DMS53 (cell line): Measurements from ENCODE around the gene PFDN2.
A peak's percentile ranks its signal among the peaks of the same experiment; 100 is the strongest.
"Not testable (repeated sequence)": the region's sequence is repeated elsewhere in the genome, so short reads cannot be mapped to it uniquely, and the experiment has no call there.

Source experiments
- DNase-seq: peaks from one replicate; lab custom pipeline; 2025; lab: John Stamatoyannopoulos, UW

Gene PFDN2

DNA sequence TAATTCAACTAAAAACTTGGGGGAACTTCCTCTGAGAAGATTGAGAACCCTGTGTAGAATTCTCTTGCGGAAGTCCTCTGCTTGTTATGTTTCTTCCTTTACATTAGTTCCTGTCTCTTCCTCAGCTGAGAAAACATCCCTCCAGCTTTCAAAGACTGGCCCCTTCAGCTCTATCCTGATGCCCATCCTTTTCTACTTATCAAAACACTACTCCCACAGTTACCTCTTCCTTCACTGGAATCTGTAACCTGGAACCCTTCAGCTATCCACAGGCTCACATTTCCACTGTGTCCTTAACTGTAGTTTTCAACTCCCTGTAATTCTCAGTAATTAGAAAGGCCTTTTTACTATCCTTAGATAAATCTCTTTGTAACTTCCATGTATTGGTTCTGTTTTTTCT, 20.6 kb upstream of the PFDN2 start:
- DNase-seq, result no peak

DNA sequence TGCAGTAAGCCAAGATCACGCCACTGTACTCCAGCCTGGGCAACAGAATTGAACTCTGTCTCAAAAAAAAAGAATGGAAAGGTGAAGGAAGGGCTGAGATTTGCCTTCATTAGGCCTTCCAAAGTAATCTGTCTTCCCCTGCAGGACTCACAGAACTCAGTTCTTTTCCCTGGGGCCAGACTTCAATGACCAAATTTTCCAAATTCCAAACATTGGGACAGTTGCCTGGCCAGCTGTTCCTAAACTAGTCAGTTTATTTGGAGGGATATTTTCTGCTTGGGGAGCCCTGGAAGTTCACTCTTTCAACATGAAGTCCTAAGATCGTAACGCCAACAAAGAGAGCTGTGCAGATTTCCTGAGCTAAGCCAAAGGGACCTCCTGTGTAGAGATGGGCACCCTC, 20.0 kb upstream of the PFDN2 start:
- no peak for DNase-seq

DNA sequence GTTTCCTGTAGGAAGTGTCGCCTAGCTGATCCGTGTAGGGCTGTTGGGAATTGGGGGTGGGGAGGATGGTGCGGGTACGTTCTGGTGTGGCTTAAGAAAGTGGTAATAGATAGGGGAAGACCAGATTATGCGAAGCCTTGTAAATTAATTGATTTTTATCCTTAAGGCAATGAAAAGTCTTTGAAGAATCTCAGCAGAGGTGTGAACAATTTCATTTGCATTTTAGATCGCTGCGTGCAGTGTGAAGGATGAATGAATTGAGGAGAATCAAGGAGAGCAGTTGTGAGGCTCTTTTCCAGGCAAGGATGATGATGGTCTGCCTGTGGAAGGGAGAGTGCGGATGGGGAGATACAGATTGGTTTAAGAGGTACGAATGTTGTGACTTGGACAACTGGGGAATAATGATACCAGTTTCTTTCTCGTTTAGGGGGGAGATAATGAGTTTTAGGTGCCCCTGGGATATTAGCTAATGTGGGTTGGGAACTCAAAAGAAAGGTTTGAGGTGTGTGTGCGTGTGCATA, 15.4 kb upstream of the PFDN2 start:
- peak; percentile 63 for DNase-seq

DNA sequence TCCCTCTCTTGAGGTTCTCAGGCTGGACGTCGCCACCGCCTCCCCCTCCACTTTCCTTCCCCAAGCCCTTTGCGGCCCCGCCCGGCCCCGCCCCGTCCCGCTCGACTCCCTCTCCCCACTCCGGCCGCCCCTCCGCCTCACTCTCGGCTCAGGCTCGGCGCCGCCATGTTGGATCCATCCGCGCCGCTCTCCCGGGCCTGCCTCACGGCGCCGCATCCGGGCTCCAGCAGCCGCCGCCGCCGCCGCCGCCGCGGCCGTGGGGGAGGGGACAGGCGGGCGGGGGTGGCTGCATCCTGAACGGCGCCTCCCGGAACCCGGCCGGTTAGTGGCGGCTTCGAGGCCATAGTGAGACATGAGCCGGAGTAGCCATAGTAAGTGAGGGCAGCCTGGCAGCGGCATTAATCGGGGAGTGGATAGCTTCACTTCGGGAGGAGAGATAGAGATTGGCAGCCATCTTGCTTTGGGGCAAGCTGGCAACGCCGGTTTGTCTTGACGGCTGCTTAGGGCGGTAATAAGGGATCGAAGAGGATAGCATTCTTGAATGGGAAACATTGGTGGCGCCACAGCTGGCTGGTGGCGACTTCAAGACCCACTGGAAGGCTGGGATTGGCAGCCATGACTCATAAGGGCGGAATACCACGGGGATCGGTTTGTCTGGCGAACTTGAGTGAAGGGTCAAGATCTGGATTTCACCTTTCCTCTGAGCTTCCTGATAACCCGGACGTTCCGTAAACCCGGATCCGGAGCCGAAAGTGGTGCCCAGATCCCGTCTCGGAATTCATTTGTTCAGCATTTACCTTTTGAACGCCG, 14.8 kb upstream of the PFDN2 start, which contains the start of gene DEDD:
Gene DEDD, minus strand, starts transcription at position 258 of the 810 bp plus-strand sequence. CDS start 8,205 bp downstream, outside the sequence.
- DNase-seq, result peak; percentile 98

DNA sequence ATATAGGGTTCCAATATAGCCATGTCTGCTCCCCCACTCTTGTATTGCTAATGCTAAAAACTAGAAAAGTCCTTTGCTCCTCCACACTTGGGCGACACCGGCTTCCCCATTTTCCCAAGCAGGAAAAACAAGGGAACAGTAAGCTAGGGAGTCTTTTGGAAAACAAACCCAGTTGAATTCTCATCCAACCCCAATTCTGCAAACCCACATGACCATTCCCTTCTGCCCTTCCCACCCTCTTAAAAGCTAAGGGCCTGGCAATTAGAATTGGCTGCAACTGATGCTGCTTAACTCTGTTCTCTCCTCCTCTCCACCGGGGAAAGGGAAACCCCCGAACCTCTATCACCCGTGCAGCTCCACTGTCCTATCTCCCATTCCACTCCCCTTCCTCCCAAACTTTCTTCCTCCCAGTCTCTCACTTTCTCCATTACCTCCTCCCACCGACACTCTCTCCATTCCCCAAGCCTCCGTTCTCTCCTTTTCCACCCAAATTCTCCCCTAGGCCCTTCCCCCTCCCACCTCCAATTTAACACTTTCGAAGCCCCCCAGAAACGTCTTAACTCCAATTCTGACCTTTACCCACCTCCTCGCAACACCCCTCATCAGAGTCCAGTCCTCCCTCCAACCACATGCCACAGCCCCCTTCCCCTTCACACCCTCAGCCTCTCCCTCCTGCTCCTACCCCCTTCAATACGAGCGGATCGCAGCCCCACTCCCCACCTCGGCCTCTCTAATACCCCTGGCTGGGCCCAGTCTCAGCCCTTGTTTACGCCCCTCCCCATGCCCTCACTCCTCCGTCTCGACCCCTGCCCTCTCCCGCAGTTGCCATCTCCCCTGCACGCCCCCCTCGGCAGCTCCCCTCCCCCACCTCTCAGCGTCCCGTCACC, 13.9 kb upstream of the PFDN2 start:
- peak; percentile 34 for DNase-seq

DNA sequence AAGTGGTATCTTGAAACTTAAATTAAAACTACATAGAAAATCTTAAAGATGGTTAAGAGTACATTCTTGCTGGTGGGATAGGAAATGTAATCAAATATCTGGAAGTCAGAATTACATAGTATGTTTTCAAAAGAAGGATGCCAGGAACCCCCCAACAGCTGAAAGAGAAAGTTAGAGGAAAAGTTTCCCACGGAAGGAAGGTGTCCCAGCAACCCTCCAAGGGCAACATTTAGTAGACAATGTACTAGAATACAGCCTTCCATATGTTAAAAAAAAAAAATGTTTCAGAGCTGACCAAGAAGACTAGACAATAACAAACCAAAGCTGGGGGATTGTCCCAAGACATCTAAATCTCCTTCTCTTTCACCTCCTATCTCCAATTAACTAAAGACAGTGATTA, 12.4 kb upstream of the PFDN2 start:
- no peak for DNase-seq

DNA sequence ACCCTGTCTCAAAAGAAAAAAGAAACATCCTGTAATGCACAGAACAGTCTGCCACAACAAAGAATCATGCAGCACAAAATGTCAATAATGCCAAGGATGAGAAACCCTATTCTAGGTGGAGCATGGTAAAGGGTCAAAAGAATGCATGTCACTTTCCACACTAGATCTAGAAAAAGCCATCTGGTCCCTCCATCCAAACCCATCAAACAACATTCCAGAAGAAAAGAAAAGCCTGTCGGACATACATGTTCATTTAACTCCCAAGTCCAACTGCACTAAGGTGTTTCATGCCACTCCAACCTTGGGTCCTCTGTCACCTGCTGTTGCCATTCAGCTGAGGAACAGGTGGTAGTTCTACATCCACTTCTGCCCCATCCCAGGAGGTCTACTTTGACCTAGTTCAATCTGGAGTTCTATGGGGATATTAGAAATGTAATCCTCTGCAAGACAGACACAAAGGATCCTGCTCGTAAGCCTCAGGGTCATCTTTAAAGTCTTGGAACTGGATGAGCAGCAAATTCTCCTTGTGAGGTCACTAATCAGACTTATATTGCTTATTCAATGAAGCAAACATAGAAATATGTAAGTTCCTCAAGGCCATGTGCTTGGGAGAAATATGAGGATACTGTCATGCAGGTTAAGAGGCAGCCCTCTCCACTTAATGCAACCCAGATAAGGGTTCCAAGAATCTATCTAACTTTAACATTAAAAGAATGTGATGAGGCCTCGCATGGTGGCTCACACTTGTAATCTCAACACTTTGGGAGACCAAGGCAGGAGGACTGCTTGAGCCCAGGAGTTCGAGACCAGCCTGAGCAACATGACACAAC, 11.0 kb upstream of the PFDN2 start:
- DNase-seq, result no peak

DNA sequence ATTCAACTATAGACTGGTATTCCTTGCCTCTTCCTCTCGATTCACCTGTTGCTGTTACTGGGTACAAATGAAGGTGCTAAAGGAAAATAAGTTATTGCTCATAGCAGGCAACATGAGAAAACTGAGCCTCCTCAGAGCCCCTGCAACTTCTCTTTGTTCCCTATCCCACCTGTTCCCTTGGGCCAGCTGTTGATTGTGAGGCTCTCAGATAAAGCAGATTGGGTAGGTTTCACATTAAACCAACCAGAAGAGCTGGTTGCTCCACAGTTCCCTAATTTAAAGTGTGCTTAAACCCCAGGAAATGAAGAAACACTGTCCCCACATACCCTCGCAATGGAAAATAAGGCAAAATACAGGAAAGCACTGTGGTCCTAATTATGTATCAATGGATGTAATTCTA, 9.8 kb upstream of the PFDN2 start:
- DNase-seq, result no peak

DNA sequence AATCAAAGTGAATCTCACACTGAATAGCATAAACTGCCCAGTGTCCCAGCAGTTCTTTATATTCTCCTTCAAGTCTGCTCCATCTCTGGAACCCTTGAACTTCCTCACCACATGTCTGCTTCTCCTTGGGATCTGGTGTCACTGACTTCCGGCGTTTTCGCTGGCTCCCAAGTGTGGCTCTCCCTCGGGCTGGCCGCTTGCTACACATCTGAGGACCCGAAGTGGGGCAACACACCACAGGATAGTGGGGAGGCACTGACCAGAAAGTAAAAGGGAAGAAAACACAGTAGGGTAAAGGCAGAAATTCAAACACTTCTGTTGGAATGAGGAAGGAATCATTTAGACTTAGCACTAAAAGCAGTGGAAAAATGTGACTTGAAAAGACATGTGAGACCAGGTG, 5.1 kb upstream of the PFDN2 start:
- DNase-seq, result no peak

DNA sequence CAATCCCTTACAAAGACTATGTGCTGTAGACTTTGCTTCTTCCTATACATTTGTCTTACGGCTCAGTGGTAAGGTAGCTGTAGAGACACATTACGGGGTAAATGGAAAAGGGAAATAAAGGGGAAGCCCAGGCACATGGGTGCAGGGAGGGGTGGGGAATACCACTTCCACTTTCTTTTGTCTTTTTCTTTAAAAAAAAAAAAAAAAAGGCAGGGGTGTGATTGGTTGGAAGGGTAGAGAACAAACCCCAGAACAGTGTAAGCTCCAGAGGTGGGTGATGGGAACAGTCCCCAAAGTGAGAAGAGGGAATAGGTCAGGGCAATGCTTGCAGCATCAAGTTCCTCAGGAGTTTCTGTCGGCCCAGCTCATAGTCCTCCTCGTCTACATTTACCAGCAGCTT, 4.0 kb upstream of the PFDN2 start:
- DNase-seq, result no peak

DNA sequence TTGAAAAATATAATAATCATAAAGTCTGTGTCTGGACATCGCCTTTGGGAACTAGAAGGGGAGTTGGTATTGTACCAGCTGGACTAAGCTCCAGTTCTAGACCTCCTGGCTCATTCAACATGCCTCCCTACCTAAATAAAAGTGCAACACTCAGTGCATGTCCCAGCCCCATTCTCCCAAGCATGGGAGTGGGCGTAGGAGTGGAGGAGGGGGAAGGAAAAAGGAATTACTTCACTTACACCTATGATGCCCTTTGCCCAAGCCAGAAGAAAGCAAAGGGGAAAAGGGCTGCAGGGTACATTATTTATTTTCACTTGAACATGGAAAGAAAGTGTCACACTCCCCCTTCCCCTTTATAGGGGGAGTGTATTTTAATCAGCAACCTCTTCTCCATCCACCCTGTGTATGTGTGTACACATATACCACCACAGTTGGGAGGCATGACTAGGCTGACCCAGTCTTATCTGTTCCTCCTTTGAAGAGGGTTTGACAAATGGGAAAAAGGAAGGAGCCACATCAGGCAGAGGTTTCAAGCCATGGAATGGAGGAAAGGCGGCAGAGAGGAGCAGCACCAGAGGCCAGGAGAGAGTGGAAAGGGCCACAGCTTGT, 3.3 kb upstream of the PFDN2 start:
- DNase-seq, result no peak

DNA sequence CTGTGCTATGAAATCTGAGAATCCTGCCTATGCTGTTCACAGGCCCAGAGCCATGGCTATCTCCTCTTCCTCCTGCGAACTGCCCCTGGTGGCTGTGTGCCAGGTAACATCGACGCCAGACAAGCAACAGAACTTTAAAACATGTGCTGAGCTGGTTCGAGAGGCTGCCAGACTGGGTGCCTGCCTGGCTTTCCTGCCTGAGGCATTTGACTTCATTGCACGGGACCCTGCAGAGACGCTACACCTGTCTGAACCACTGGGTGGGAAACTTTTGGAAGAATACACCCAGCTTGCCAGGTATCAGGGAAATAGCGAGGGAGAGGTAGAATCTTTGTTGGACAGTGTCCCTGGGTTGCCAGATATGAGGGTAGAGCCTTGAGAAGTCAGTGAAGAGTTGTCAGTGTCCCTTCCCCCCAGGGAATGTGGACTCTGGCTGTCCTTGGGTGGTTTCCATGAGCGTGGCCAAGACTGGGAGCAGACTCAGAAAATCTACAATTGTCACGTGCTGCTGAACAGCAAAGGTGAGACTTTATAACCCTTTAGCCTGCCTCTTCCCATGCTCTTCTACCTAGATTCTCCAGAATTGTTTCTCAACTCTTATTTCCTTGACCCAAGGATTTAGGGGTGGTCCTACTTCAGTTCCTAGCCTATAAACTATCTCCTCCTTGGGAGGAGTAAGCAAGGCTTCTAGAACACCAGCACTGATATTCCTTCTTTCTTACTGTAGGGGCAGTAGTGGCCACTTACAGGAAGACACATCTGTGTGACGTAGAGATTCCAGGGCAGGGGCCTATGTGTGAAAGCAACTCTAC, 1.5 kb upstream of the PFDN2 start:
- DNase-seq, result peak; percentile 46

DNA sequence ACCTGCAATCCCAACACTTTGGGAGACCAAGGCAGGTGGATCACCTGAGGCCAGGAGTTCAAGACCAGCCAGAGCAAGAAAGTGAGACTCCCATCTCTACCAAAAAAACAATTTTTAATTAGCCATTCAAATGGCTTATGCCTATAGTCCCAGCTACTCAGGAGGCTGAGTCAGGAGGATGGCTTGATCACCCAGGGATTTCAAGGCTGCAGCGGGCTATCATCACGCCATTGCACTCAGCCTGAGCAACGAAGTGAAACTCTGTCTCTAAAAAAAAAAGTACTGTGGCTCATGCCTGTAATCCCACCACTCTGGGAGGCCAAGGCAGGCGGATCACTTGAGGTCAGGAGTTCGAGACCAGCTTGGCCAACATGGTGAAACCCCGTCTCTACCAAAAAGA, 1.9 kb downstream of the PFDN2 start:
- not testable (repeated sequence) for DNase-seq

DNA sequence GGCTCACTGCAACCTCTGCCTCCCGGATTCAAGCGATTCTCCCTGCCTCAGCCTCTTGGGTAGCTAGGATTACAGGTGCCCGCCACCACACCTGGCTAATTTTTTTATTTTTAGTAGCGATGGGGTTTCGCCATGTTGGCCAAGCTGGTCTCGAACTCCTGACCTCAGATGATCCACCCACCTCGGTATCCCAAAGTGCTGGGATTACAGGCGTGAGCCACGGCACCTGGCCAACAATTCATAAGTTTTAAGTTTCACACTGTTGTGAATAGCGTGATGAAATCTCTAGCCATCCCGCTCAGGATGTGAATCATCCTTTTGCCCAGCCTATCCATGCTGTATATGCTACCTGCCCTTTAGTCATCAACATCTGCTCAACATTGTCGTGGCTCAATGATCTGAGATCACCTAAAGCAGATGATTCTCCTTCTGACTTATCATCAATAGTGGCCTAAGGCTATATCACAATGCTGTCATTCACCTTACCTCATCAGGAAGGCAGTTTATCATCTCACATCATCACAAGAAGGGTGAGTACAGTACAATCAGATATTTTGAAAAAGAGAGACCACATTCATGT, 2.6 kb downstream of the PFDN2 start:
- DNase-seq, result peak; percentile 71

DNA sequence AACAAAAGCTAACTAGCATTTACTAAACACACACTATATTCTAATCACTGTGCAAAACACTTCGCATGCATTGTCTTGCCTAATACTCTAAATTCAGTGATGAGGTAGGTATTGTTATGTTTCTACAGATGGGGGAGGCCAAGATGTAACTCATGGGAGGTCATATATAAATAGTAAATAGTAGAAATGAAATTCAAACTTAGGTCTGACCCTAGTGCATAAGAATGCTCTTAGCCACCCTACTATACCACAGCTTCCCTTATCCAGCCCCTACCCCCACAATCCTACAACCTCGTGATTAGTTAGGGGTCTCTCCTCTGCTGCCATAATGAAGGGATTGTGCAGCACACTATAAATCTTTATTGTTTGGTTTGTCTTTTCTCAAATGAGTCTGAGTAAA, 3.3 kb downstream of the PFDN2 start:
- DNase-seq, result no peak

DNA sequence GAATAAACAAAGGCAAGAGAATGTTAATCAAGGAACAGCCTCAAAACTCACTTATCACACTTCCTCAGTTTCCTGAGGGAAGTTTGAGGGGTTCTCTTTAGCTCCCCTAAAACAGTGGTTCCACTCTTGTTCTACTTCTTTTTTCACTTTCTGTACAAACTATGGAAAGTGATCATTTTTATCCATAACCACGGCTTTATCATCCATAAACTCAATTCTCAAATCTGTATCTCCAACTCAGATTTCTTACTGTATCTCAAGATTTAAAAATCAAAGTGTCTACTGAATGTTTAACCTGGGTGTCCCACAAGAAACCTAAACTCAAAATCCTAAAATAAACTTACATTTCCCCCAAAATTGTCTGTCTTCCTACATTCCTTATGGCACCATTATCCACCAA, 3.9 kb downstream of the PFDN2 start:
- no peak for DNase-seq

DNA sequence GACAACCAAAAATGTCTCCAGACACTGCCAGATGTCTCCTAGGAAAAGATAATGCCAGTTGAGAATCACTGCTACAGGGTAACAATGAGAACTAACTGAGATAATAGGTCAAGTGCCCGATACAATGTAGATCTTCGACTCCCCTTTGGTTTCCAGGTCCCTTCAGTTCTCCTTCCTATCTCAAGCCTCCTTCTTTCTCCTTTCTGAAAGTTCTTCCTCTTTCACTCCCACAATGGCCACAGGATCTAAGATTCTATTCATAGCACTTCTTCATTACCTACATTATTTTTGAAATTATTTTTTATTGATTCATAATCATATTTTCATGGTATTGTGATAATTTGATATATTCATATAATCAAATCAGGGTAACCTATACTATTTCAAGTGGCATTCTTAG, 6.3 kb downstream of the PFDN2 start:
- DNase-seq, result no peak

DNA sequence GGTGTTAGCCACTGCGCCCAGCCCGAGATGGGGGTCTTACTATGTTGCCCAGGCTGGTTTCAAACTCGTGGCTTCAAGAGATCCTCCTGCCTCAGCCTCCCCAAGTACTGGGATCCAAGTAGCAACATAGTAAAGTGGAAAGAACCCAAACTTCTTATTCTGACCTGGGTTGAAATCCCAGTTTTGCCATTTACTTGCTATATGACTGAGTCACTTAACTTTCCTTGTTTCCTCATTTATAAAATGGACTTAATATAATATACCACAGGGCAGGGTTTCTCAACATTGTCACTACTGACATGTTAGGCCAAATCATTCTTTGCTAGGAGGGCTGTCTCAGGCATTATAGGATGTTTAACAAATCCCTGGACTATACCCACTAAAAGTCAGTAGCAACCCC, 6.7 kb downstream of the PFDN2 start:
- no peak for DNase-seq

DNA sequence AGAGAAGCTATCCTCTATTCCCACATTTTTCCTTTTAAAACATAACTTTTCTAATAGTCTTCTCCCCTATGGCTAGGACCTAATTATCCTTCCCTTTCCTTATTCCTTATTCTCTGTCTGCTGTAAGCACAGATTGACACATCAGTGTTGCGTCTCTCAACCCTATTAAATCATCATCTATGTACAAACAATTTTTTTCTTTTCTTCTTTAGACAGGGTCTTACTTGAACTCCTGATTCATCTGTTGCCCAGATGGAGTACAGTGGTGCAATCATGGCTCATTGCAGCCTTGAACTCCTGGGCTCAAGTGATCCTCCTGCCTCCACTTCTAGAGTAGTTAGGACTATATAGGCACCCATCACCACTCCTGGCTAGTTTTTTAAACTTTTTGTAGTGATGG, 11.4 kb downstream of the PFDN2 start:
- DNase-seq, result no peak

DNA sequence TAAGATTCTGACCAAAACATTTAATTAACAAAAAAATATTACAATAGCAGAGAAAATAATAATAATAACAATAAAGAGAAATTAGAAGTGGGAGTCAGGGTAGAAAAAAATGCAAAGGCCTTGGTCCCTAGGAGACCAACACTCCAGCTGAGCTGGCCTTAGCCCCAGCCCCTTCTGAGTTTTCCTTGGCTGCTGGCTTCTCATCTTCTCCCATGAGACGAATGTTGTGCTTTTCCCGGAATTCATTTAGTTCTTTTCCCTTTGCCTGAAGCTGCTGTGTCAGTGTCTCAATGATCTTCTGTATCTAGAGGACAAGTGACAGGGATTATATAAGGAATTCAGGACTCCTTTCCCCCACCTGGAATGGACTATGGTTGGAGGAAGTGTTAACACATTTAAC, 17.3 kb downstream of the PFDN2 start:
- no peak for DNase-seq
